Central memory CD8-positive, alpha-beta T cell (primary cell): ENCODE data around the gene RNF144A.

Source experiments
- ATAC-seq: fragments of 150-1000 bp; cut with Tn5 transposase; replicated peaks from 2 replicates; pipeline ENCODE4 v1.10.0; 2022; ENCODE audit warnings: mild to moderate bottlenecking, moderate FRiP score, moderate number of reproducible peaks; ENCODE audit not compliant: poor library complexity, severe bottlenecking; ENCODE audit errors: extremely low read depth
- DNase-seq, 2 donors: peaks; one replicate each; pipeline ENCODE4 v3.0.0; 2021; ENCODE audit warnings: low spot score in 2 of 2
- H3K27ac Mint-ChIP-seq: one replicate; pipeline ENCODE4 v1.8.0; 2022; ENCODE audit warnings: low read depth, mild to moderate bottlenecking, moderate library complexity, mixed read lengths
- H3K27me3 Mint-ChIP-seq: one replicate; pipeline ENCODE4 v1.8.0; 2022; ENCODE audit warnings: mixed read lengths
- H3K36me3 Mint-ChIP-seq: one replicate; pipeline ENCODE4 v1.8.0; 2022; ENCODE audit warnings: mild to moderate bottlenecking, moderate library complexity, mixed read lengths; ENCODE audit not compliant: insufficient read depth
- H3K4me1 Mint-ChIP-seq: one replicate; pipeline ENCODE4 v1.8.0; 2022; ENCODE audit warnings: mixed read lengths
- H3K4me3 Mint-ChIP-seq: one replicate; pipeline ENCODE4 v1.8.0; 2022; ENCODE audit warnings: mild to moderate bottlenecking, moderate library complexity, mixed read lengths
- H3K9me3 Mint-ChIP-seq: one replicate; pipeline ENCODE4 v1.8.0; 2022; ENCODE audit warnings: mixed read lengths

The RNF144A gene

DNA sequence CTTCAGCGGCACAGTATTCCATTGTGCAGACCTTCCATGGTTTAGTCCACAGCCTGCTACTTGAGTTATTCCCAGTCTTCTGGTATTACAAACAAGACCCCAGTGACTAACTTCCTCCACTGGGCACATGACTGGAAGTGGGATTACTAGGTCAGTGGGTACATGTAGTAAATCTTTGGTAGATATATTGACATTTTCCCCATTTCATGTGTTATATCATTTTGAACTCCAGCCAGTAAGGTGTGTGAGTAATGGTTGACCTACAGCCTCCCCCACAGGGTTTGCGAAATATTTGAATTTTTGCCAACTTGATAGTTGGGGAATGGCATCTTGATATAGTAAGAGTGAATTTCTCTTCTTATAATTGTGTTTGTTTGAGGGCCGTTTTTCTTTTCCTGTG lies 58.8 kb downstream of the RNF144A start:
- H3K4me3 Mint-ChIP-seq, result no peak overlapping the region
- ATAC-seq, result no peak
- H3K4me1 Mint-ChIP-seq, result peaks cover 39% of the 10 kb centered on the region
- no peak for DNase-seq
- H3K27me3 Mint-ChIP-seq, result no peaks in the 10 kb centered on the region
- H3K27ac Mint-ChIP-seq, result no peak overlapping the region
- H3K36me3 Mint-ChIP-seq, result peaks cover 5% of the 10 kb centered on the region
- no peaks in the 10 kb centered on the region for H3K9me3 Mint-ChIP-seq

- Mint-ChIP-seq H3K36me3 (peaks cover 3% of the 10 kb centered on the region), H3K4me3 (no peak overlapping the region), H3K9me3 (no peaks in the 10 kb centered on the region), H3K4me1 (peaks cover 43% of the 10 kb centered on the region), H3K27me3 (no peaks in the 10 kb centered on the region), H3K27ac (no peak overlapping the region)
- ATAC-seq (no peak), DNase-seq (no peak)
Observed at GRCh38 chr2:6977113-6977741, 60.0 kb downstream of the RNF144A start.

DNA sequence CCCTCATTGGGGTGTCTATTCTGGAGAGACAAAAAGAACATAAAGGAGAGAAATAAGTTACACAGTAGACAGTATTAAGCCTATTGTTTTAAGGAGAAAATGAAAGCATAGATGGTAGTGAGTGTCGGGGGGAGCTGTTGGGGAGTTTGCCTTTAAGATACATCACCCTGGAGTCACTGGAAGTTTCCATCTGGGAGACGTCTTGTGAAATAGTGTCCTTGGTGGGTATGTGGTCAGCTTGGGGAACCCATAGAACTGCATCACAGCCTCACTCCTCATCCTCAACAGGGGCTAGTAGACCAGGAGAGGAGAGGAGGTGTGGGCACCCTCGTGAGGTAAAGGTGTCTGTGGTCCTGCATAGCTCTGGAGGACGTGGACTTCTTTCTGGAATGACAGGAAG lies 60.6 kb downstream of the RNF144A start:
- no peak overlapping the region for H3K27ac Mint-ChIP-seq
- ATAC-seq (no peak), DNase-seq (no peak)
- H3K27me3 Mint-ChIP-seq, result no peaks in the 10 kb centered on the region
- no peaks in the 10 kb centered on the region for H3K9me3 Mint-ChIP-seq
- H3K4me1 Mint-ChIP-seq, result peaks cover 43% of the 10 kb centered on the region
- H3K4me3 Mint-ChIP-seq, result no peak overlapping the region
- H3K36me3 Mint-ChIP-seq, result no peaks in the 10 kb centered on the region

- H3K27ac Mint-ChIP-seq, result no peak overlapping the region
- no peaks in the 10 kb centered on the region for H3K27me3 Mint-ChIP-seq
- no peaks in the 10 kb centered on the region for H3K9me3 Mint-ChIP-seq
- no peaks in the 10 kb centered on the region for H3K36me3 Mint-ChIP-seq
- DNase-seq (no peak), ATAC-seq (no peak)
- no peak overlapping the region for H3K4me3 Mint-ChIP-seq
- peaks cover 55% of the 10 kb centered on the region for H3K4me1 Mint-ChIP-seq
Observed at GRCh38 chr2:6978991-6979390, 61.8 kb downstream of the RNF144A start.

DNA sequence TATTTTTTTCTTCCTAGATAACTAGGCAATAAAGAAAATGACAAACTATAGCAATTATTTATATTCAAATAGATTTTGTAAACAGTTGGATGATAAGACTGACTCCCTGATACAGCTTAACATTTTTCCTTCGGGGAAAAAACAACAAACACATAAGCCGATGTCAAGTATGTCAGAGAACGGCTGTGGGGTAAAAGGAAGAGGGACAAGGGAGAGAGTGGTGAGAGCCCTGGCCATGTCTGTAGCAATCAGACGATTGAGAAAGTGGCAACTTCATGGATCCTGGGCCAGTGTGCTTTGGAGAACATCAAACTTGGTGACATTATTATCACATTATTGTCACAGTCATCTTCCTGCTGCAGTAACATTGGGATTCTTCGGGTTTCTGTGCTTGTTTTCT lies 65.2 kb downstream of the RNF144A start:
- Mint-ChIP-seq H3K9me3 (no peaks in the 10 kb centered on the region), H3K27me3 (no peaks in the 10 kb centered on the region), H3K4me3 (no peak overlapping the region), H3K27ac (no peak overlapping the region), H3K36me3 (peaks cover 3% of the 10 kb centered on the region), H3K4me1 (peaks cover 78% of the 10 kb centered on the region)
- ATAC-seq (no peak), DNase-seq (no peak)

DNA sequence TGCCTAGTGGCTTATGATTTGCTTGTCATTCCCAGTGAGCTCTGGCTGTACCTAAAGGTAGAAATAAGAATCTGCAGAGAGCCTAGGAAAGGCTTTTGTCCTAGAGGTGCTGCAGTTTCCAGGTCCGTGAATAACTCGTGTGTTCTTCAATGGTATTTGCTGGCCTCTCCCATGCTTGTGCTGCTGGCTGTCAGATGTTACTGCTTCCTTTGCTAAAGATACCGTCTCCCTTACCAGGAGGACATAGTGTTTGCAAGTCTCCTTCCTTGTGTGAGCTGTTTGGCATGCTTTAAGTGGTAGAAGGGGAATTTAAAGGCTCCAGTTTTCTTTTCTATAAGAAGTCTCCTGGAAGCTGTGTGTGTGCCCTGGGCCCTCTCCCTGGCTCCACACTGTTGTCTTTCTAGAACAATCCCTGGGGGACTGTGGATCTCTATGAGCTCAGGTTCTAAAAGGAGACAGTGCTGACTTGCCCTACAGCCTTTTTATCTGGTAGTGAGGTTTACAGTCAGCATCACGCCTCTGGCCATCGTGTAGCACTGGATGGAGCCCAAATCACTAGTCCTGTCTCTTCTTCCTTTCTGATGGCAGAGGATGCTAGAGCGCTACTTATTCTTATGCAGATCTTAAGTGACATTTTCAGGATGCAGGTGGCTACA lies 65.8 kb downstream of the RNF144A start:
- Mint-ChIP-seq H3K4me3 (no peak overlapping the region), H3K9me3 (no peaks in the 10 kb centered on the region), H3K36me3 (peaks cover 3% of the 10 kb centered on the region), H3K27ac (no peak overlapping the region), H3K27me3 (no peaks in the 10 kb centered on the region), H3K4me1 (peaks cover 73% of the 10 kb centered on the region)
- DNase-seq (no peak), ATAC-seq (no peak)

- H3K27me3 Mint-ChIP-seq, result no peaks in the 10 kb centered on the region
- peaks cover 50% of the 10 kb centered on the region for H3K4me1 Mint-ChIP-seq
- H3K27ac Mint-ChIP-seq, result peak overlapping the region; percentile 56
- no peak for DNase-seq
- no peaks in the 10 kb centered on the region for H3K9me3 Mint-ChIP-seq
- H3K4me3 Mint-ChIP-seq, result no peak overlapping the region
- H3K36me3 Mint-ChIP-seq, result peaks cover 7% of the 10 kb centered on the region
- no peak for ATAC-seq
Observed at GRCh38 chr2:6986301-6986911, 69.2 kb downstream of the RNF144A start.

DNA sequence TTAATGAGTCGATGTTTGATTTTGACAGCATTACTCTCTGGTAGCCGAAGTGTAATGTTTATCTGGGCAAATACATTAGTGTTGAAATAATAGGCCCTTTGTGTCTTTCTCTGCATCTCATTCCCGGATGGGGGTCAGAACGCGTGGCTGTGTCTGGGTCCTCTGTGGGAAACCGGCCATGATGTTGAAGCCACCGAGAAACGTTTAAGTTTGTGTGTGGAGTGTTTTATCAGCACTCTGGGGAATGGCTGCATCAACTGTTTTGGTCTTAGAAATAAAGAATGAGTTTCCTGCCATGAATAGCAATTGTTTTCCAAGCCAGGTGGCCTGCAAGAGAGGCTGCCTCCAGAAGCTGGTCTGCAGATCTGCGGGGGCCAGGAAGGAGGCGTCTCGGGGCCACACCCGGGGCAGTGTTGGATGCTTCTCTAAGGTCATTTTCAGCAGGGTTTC lies 69.7 kb downstream of the RNF144A start:
- ATAC-seq (no peak), DNase-seq (no peak)
- no peak overlapping the region for H3K27ac Mint-ChIP-seq
- no peaks in the 10 kb centered on the region for H3K27me3 Mint-ChIP-seq
- H3K4me3 Mint-ChIP-seq, result no peak overlapping the region
- no peaks in the 10 kb centered on the region for H3K9me3 Mint-ChIP-seq
- peaks cover 47% of the 10 kb centered on the region for H3K4me1 Mint-ChIP-seq
- peaks cover 7% of the 10 kb centered on the region for H3K36me3 Mint-ChIP-seq

DNA sequence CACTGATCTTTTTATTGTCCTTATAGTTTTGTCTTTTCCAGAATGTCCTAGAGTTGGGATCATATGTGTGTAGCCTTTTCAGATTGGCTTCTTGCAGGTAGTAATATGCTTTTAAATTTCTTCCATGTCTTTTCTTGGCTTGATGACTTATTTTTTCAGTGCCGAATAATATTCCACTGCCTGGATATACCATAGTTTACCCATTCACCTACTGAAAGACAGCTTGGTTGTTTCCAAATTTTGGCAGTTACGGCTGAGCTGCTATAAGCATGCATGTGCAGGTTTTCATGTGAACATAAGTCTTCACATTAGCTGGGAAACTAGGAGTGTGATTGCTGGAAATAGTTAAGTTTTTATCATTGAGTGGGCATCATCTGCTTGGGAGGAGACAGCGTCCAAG lies 73.7 kb downstream of the RNF144A start:
- H3K27ac Mint-ChIP-seq, result no peak overlapping the region
- no peaks in the 10 kb centered on the region for H3K9me3 Mint-ChIP-seq
- no peak for ATAC-seq
- peaks cover 4% of the 10 kb centered on the region for H3K36me3 Mint-ChIP-seq
- H3K4me3 Mint-ChIP-seq, result no peak overlapping the region
- no peak for DNase-seq
- no peaks in the 10 kb centered on the region for H3K27me3 Mint-ChIP-seq
- H3K4me1 Mint-ChIP-seq, result peaks cover 15% of the 10 kb centered on the region

DNA sequence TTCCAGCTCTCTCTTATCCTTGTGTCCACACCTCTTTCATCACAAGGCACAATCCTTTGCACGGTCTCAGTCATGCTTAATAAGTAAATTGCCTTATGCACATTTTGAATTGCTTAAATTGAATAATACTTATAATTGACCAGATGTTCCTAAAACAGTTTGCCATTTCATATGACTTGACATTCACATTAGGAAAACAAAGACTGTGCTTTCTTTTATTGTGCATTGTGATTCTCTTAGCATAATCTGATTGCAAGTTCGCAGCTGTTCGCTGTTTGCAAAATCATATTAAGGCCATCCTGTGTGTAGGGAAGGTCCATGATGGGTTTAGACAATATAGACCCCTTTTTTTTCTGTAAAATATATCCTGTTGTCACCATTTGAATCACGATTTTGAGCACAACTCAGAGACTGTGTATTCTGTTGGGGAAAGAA lies 75.6 kb downstream of the RNF144A start:
- no peak overlapping the region for H3K4me3 Mint-ChIP-seq
- H3K27ac Mint-ChIP-seq, result peak overlapping the region; percentile 12
- H3K4me1 Mint-ChIP-seq, result peaks cover 7% of the 10 kb centered on the region
- DNase-seq (no peak), ATAC-seq (no peak)
- peaks cover 8% of the 10 kb centered on the region for H3K36me3 Mint-ChIP-seq
- no peaks in the 10 kb centered on the region for H3K9me3 Mint-ChIP-seq
- H3K27me3 Mint-ChIP-seq, result no peaks in the 10 kb centered on the region

DNA sequence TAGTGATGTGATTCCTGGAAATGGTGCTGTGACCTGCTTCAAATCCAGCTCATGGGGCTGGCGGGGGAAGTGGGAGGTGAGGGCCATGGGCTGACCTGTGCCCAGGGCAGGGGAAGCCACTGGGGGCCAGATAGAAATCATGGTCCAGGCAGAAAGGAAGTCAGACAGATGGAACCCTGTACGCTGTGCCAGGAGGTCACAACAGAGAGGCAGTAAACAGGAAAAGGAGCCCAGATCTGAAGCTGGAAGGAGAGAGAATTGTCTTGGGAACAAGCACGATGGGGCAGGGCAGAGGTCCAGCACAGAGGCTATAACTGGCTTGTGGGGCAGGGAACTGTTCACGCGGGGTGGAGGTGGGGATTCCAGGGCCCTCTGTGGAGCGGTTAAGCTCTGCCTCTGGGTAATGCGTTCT lies 76.0 kb downstream of the RNF144A start:
- Mint-ChIP-seq H3K4me3 (no peak overlapping the region), H3K36me3 (peaks cover 10% of the 10 kb centered on the region), H3K9me3 (no peaks in the 10 kb centered on the region), H3K27me3 (no peaks in the 10 kb centered on the region), H3K4me1 (peaks cover 10% of the 10 kb centered on the region), H3K27ac (no peak overlapping the region)
- ATAC-seq, result no peak
- no peak for DNase-seq

GRCh38 chr2:6993936-6994335 lies 76.7 kb downstream of the RNF144A start:
- no peak overlapping the region for H3K27ac Mint-ChIP-seq
- H3K36me3 Mint-ChIP-seq, result peaks cover 8% of the 10 kb centered on the region
- no peak for DNase-seq

DNA sequence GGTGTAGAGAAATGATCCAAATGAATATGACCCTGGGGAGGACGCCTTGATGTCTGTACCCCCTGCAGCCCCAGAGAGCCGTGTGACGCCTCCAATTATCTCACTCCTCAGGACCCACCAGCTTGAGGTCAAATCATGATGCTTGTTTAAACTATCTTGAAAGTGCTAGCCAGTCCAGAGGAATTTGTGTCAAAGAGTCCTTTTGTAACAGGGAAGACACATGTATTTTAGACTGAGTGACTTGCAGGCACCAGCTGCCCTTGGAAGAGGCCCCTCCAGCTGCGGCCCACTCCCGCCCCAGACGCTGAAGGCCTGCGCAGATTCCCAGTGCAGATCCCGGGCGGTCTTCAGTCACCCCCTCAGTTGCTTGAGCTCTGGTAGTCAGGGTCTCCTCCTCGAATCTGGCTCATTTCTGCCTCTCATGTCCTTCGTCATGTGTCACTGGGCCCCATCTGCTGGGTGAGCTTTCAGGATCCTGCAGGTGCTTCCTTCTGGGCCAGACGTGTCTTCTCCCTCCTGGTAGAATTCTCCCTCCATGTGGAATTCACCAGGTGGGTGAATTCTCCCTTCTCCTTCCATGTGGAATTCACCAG lies 77.4 kb downstream of the RNF144A start:
- no peak for DNase-seq
- no peak overlapping the region for H3K4me3 Mint-ChIP-seq
- no peaks in the 10 kb centered on the region for H3K27me3 Mint-ChIP-seq
- H3K9me3 Mint-ChIP-seq, result no peaks in the 10 kb centered on the region
- H3K4me1 Mint-ChIP-seq, result peaks cover 24% of the 10 kb centered on the region
- peaks cover 8% of the 10 kb centered on the region for H3K36me3 Mint-ChIP-seq
- no peak overlapping the region for H3K27ac Mint-ChIP-seq
- ATAC-seq, result no peak

More at GRCh38 chr2:6993936-6994335, 76.7 kb downstream of the RNF144A start:
- Mint-ChIP-seq H3K27me3 (no peaks in the 10 kb centered on the region), H3K4me1 (peaks cover 17% of the 10 kb centered on the region), H3K9me3 (no peaks in the 10 kb centered on the region), H3K4me3 (no peak overlapping the region)
- ATAC-seq, result no peak
